GM12892 (cell line): Measurements from ENCODE around the gene ZFR2.

ENCODE experiments used
- POLR2A ChIP-seq: IDR thresholded peaks from 2 replicates; pipeline ENCODE4 v1.6.1; 2011; ENCODE audit warnings: low read depth, low read length, control low read depth
- POLR2AphosphoS5 ChIP-seq: IDR thresholded peaks from 2 replicates; pipeline ENCODE4 v1.6.1; 2011; ENCODE audit warnings: low read depth, low read length, control low read depth
- TAF1 ChIP-seq: IDR thresholded peaks from 2 replicates; pipeline ENCODE4 v1.6.1; 2011; ENCODE audit warnings: low read depth, mild to moderate bottlenecking, control low read depth, low read length, borderline replicate concordance

- TF ChIP-seq POLR2A (no peak), TAF1 (no peak), POLR2AphosphoS5 (no peak)
These were observed 28.9 kb downstream of the ZFR2 start for GRCh38 chr19:3839941-3840340.
